Muscle of arm (tissue), 12 donors: ENCODE measurements around the gene KRTAP4-5. TPM values are rescaled to one million over a fixed set of nuclear protein-coding genes. Genes with fewer than 3 reads are reported as not detected.
"Not testable (repeated sequence)": the region's sequence is repeated elsewhere in the genome, so short reads cannot be mapped to it uniquely, and the experiment has no call there.

ENCODE experiments used
- DNase-seq: peaks from one replicate; pipeline ENCODE4 v3.0.0-alpha.2; 2013
- polyA plus RNA-seq, 12 donors: library from polyadenylated mRNA; unstranded; fragments of 120-200 nt; gene quantifications; one replicate each; pipeline ENCODE4 v1.2.1, GENCODE V29; 2013; ENCODE audit not compliant: insufficient read length in 12 of 12

The KRTAP4-5 gene
- polyA plus RNA-seq, 12 donors: not detected

DNA sequence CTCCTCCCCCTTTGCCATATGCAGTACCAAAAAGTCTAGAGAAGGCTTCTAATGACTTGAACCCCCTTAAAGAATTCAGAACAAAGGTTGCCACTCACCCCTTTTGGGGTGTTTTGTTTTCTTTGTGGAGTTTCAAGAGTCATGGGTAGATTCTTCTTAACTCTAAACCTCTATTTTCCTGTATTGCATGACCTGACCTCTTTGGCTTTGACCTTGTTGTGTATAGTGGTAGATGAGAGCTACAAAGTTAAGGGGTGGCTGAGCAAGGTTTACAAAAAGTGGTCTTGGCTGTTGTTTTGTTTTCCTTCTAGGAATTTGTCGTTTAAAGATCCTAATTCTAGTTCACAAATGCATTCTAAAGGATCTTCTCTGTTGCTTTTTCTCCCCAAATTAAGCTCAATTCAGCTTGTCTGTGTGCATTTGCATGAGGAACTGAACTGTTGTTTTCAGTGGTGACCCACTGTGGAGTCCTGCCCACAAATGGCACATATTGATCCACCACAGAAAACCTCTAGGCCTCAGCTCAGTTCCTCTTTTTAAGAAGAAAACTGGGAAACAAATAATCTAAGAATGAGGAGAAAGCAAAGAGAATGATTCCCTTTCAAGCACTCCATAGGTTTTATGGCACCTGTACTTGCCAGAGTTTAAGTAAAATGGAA lies 40.8 kb downstream of the KRTAP4-5 start:
- DNase-seq: not testable (repeated sequence)

DNA sequence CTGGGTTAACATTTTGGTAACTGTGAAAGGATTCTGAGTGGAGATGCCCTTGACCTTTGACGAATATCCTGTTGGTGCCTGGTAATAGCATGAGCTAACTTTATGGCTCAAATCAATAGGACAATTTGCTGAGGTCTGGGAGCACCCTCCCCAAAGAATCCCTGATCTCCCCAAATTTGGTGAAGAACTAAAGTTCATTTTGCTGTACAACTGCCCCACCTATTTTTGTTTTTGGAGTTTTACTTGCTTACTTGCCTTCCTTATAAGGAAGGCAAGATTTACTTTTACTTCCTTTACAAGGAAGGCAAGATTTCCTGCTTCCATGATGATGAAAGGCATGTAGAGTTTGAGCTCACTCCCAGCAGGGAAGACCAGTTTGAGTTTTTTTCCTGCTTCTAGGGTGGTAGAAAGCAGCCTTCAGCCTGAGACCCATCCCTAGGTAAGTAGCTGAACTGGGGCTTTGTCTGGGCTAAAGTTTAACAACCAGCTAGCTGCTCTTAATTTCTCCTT lies 41.6 kb downstream of the KRTAP4-5 start:
- DNase-seq: no peak

DNA sequence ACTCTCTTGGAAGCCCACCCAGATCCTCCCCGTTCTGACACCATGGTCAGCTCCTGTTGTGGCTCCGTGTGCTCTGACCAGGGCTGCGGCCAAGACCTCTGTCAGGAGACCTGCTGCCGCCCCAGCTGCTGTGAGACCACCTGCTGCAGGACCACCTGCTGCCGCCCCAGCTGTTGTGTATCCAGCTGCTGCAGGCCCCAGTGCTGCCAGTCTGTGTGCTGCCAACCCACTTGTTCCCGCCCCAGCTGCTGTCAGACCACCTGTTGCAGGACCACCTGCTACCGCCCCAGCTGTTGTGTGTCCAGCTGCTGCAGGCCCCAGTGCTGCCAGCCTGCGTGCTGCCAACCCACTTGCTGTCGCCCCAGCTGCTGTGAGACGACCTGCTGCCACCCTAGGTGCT lies 44.3 kb downstream of the KRTAP4-5 start, which contains the start of gene KRTAP4-9:
Gene KRTAP4-9 (plus strand): TSS at position 43 of the 400 bp plus-strand sequence. CDS start 0 bp downstream, at position 43.
- not testable (repeated sequence) for DNase-seq

DNA sequence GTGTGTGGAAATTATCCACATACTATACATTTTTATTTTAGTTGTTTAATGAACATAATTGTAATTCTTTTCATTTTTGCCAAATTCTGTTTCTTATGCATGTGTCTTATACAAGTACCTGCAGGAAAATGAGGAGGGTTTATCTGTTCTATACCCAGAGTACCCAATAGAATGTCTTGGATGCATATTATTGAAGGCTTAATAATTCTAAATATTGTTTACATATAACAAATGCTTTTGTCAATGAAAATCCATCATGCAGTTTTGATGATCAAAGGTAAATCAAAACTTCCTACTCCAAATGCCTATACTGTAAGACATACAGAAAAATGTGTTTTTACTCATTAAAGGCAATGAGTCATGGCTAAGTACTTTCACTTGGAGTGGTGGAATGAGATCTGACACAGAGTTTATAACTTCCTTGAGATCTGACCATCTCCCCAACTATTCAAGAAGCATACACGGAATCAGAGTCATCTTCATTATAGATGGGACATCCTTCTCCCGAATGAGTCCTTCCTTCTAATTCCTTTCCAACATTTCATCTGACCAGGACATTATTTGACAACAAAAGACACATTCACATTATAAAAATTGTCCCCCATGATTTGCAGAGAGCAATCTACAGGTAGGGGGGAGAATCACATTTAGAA lies 45.1 kb downstream of the KRTAP4-5 start:
- DNase-seq: not testable (repeated sequence)

DNA sequence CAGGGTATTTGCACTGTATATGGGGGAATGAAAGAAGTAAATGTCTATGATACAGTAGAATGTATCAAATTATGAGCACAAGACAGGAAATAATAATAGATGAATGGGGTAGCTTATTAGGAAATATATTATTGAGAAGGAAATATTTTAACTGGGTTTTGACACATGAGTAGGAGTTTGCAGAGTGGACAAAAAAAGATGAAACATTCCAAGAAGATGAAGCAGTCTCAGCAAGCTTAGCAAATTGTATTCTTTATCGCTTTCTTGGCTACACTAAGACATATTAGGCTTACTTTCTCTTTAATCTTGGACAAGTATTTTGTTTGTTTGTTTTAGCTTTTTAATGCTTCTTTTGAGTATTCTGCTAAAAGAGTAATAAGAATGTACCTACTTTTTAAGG lies 45.7 kb downstream of the KRTAP4-5 start:
- no peak for DNase-seq

DNA sequence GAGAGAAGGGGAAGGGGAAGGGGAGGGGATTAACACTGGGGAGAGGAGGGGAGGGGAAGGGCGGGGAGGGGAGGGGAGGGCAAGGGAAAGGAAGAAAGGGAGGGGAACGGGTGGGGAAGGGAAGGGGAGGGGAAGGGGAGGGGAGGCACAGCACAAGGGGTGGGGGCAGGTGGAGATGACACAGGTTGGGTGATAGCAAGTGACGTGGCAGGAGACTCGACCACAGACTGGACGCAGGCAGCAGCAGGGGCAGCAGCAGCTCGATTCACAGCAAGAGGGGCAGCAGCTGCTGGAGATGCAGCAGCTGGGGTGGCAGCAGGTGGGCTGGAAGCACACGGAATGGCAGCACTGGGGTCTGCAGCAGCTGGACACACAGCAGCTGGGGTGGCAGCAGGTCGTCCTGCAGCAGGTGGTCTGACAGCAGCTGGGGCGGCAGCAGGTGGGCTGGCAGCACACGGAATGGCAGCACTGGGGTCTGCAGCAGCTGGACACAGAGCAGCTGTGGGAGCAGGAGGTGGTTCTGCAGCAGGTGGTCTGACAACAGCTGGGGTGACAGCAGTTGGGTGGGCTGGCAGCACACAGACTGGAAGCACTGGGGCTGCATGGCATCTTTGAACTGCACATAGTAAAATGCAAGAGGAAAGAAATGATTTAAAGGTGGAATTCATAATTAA lies 47.9 kb downstream of the KRTAP4-5 start, which contains the start of gene KRTAP4-16:
Gene KRTAP4-16 (minus strand): TSS at position 624 of the 674 bp plus-strand sequence. CDS start 0 bp downstream, at position 624.
- DNase-seq: no peak

DNA sequence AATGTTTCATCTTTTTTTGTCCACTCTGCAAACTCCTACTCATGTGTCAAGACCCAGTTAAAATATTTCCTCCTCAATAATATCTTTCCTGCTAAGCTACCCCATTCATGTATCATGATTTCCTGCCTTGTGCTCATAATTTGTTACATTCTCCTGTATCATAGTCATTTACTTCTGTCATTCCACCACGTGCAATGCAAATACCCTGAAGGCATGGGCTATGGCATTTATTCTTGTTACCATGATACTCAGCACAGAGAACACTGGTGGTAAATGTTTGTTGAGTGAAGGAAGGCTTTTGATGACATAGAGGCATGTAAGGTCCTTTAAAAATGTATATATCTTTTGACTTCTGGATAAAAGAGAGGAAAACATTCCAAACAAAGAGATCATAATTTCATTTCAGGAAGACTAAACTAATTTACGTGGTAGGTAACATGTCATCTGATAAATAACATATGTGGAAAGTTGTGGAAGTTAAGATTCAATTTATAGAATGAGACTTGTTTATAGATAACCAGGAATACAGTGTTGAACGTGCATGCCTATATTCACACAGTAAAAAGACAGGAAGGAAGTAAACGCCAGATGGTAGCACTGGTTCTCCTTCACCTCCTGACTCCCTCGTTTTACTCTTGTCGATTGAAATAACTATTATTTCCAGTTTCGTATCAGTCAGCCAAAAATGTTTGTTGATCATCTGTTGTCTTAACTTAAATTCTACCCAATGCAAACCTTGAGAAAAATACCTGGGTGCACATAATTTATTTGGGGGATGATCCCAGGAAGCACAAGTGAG lies 49.7 kb downstream of the KRTAP4-5 start:
- DNase-seq: not testable (repeated sequence)

Other genes with a start within 250 kb of the KRTAP4-5 start
- 10 to 100 TPM in 3 of 12 donors, under 1 TPM in 6, not detected in 3; 0.12 to 25.1 (median 0.44) TPM for gene KRT23, start 212.2 kb downstream of the KRTAP4-5 start, polyA plus RNA-seq
- gene KRT39, start 182.9 kb downstream of the KRTAP4-5 start, polyA plus RNA-seq: 10 to 100 TPM in 1 of 12 donors, 1 to 10 TPM in 9, not detected in 2; 2.3 to 12.3 (median 6.3) TPM
- gene KRT40, start 165.5 kb downstream of the KRTAP4-5 start, polyA plus RNA-seq: 10 to 100 TPM in 5 of 12 donors, 1 to 10 TPM in 5, not detected in 2; 3.1 to 16.4 (median 11.0) TPM
- gene KRTAP3-3, start 155.7 kb downstream of the KRTAP4-5 start, polyA plus RNA-seq: not detected
- 1 to 10 TPM in 4 of 12 donors, under 1 TPM in 5, not detected in 3; 0.22 to 1.4 (median 0.86) TPM for gene KRTAP3-2, start 149.9 kb downstream of the KRTAP4-5 start, polyA plus RNA-seq
- not detected for gene KRTAP3-1, start 140.7 kb downstream of the KRTAP4-5 start, polyA plus RNA-seq
- gene KRTAP1-5, start 122.6 kb downstream of the KRTAP4-5 start, polyA plus RNA-seq: not detected
- gene KRTAP1-4, start 119.6 kb downstream of the KRTAP4-5 start, polyA plus RNA-seq: not detected
- not detected for gene KRTAP1-3, start 115.0 kb downstream of the KRTAP4-5 start, polyA plus RNA-seq
- gene KRTAP1-1, start 108.4 kb downstream of the KRTAP4-5 start, polyA plus RNA-seq: not detected
- gene KRTAP2-1, start 102.5 kb downstream of the KRTAP4-5 start, polyA plus RNA-seq: not detected
- gene KRTAP2-2, start 94.6 kb downstream of the KRTAP4-5 start, polyA plus RNA-seq: not detected
- gene KRTAP2-3, start 89.7 kb downstream of the KRTAP4-5 start, polyA plus RNA-seq: under 1 TPM in 2 of 12 donors, not detected in 10; 0.49 to 0.57 TPM
- not detected for gene KRTAP2-4, start 83.9 kb downstream of the KRTAP4-5 start, polyA plus RNA-seq
- gene KRTAP4-7, start 65.7 kb downstream of the KRTAP4-5 start, polyA plus RNA-seq: not detected
- gene KRTAP4-8, start 51.7 kb downstream of the KRTAP4-5 start, polyA plus RNA-seq: not detected
- not detected for gene KRTAP4-16, start 47.6 kb downstream of the KRTAP4-5 start, polyA plus RNA-seq
- not detected for gene KRTAP4-9, start 44.4 kb downstream of the KRTAP4-5 start, polyA plus RNA-seq
- not detected for gene KRTAP4-11, start 31.5 kb downstream of the KRTAP4-5 start, polyA plus RNA-seq
- not detected for gene KRTAP4-12, start 25.6 kb downstream of the KRTAP4-5 start, polyA plus RNA-seq
- gene KRTAP4-6, start 9.3 kb downstream of the KRTAP4-5 start, polyA plus RNA-seq: not detected
- gene KRTAP4-4, start 10.9 kb upstream of the KRTAP4-5 start, polyA plus RNA-seq: not detected
- not detected for gene KRTAP4-3, start 18.4 kb upstream of the KRTAP4-5 start, polyA plus RNA-seq
- gene KRTAP4-2, start 28.4 kb upstream of the KRTAP4-5 start, polyA plus RNA-seq: not detected
- gene KRTAP4-1, start 35.1 kb upstream of the KRTAP4-5 start, polyA plus RNA-seq: not detected
- not detected for gene KRTAP9-1, start 40.1 kb upstream of the KRTAP4-5 start, polyA plus RNA-seq
- not detected for gene KRTAP9-2, start 76.8 kb upstream of the KRTAP4-5 start, polyA plus RNA-seq
- not detected for gene KRTAP9-3, start 82.6 kb upstream of the KRTAP4-5 start, polyA plus RNA-seq
- not detected for gene KRTAP9-8, start 88.2 kb upstream of the KRTAP4-5 start, polyA plus RNA-seq
- not detected for gene KRTAP9-4, start 99.9 kb upstream of the KRTAP4-5 start, polyA plus RNA-seq
- gene KRTAP9-9, start 105.6 kb upstream of the KRTAP4-5 start, polyA plus RNA-seq: not detected
- under 1 TPM in 7 of 12 donors, not detected in 5; 0.11 to 0.65 (median 0.24) TPM for gene KRTAP9-6, start 115.6 kb upstream of the KRTAP4-5 start, polyA plus RNA-seq
- gene KRTAP9-7, start 125.9 kb upstream of the KRTAP4-5 start, polyA plus RNA-seq: not detected
- gene KRTAP29-1, start 153.0 kb upstream of the KRTAP4-5 start, polyA plus RNA-seq: not detected
- not detected for gene KRTAP16-1, start 159.5 kb upstream of the KRTAP4-5 start, polyA plus RNA-seq
- not detected for gene KRTAP17-1, start 165.9 kb upstream of the KRTAP4-5 start, polyA plus RNA-seq
- gene KRT33A, start 201.0 kb upstream of the KRTAP4-5 start, polyA plus RNA-seq: not detected
- gene KRT33B, start 220.0 kb upstream of the KRTAP4-5 start, polyA plus RNA-seq: under 1 TPM in 3 of 12 donors, not detected in 9; 0.13 to 0.15 (median 0.14) TPM
- under 1 TPM in 1 of 12 donors, not detected in 11; 0.33 TPM for gene KRT34, start 232.5 kb upstream of the KRTAP4-5 start, polyA plus RNA-seq
- gene KRT31, start 247.8 kb upstream of the KRTAP4-5 start, polyA plus RNA-seq: 1 to 10 TPM in 10 of 12 donors, not detected in 2; 3.5 to 6.3 (median 4.4) TPM